ENCODE data around the gene SGCA.
A peak's percentile ranks its signal among the peaks of the same experiment; 100 is the strongest.

SGCA gene

DNA sequence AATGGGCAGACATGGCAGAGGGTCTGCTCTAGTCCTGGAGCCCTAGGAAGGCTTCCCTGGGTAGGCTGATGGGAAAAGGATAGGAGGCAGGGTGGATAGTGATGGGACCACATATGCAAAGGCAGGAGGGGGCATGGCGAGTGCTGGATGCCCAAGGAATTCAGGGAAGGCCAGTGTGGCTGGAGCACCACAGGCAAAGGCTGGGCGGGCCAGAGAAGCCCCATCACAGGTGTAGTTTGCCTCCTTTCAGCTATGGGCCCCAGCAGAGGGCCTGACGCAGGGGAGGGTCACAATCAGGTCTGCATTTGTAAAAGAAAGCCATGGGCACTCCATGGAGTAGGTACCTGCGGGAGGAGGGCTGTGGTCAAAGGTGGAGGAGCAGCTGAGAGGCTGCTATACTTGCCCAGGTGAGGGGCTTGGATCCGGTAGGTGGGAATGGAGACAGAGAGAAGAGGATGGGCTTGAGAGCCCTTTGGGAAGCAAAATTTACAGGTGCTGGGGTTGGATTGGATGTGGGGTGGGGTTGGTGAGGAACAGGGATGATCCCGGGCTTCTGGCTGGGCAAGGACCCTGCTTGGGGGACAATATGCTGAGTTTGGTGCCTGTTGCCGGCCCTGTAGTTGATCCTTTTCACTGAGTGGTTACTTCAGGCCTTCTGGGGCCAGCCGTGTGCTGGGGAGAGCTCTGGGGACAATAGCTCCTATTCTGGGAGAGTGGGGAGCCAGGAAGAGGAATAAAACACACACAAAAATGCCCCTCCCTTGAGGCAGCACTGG is 42.2 kb downstream of the SGCA start:
- DNase-seq (ENCODE audit: low read depth in 2 of 2), result no peak

DNA sequence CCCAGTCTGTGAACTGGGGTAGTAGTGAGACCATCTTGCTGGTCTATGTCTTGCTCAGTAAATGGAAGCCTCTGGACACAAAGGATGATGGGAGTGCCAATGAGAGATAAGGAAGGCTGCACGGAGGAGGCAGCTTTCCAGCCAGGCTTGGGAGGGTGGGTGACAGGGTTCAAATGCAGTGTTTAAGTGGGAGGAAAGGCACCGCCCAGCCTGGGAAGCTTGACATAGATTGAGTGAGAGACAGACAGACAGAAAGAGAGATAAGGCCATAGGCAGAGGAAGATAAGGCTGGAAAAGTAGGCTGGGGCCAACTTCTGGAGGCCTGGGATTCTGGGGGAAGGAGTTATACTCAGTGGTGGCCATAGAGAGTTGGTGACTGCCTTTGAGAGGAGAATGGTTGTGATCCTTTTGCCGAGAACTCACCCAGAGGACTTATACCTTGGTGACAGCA is 42.8 kb downstream of the SGCA start:
- DNase-seq (ENCODE audit: low read depth in 2 of 2), result no peak

DNA sequence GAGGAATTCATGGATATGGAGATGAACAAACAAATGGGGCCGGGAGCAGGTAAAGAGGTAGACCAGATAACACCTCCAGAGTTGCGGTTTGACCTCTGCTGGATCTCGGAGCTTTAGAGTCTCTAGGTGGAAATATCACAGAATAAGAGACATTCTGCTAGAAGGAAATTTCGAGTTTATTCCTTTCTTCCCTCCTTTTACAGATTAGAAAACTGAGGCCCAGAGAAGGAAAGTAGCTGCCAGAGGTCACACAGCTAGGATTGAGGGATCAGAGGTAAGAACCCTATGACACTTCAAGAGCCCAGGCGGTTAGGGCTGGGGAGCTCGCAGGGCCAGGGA is 43.3 kb downstream of the SGCA start:
- no peak for DNase-seq (ENCODE audit: low read depth in 2 of 2)

DNA sequence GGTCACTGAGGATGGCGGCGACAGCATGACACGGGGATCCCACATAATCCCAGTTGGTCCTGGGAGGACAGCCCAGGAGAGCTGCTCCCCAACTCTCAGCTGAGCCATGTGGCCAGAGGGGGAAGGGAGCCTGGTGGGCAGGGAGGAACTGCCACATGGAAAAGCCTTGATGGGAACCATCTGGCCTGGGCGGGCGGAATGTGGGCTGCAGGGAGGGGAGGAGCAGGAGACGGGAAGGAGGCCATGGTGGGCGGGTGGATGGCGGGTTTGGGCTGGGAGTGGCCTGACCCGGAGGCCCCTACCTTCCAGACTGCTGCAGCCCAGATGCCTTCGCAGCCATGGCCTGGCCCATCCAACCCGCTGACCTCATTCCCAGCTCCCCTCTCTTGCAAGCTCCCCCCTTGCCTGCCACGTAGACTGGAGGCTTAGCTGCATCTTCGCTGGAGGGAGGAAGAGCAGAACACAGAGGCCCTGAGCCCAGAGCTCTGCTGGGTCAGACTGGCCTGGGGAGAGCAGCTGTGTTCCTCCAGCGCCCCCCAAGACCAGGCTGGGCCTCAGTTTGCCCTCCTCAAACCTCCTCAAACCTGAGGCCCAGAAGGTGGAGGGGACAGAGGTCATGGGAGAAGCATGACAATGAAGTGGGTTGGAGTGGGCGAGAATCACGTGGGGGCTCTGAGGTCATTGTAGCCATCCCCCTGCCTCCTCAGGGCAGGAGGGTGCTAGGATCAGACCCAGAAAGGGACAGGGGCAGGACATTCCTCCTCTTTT is 43.9 kb downstream of the SGCA start:
- no peak for DNase-seq (ENCODE audit: low read depth in 2 of 2)

DNA sequence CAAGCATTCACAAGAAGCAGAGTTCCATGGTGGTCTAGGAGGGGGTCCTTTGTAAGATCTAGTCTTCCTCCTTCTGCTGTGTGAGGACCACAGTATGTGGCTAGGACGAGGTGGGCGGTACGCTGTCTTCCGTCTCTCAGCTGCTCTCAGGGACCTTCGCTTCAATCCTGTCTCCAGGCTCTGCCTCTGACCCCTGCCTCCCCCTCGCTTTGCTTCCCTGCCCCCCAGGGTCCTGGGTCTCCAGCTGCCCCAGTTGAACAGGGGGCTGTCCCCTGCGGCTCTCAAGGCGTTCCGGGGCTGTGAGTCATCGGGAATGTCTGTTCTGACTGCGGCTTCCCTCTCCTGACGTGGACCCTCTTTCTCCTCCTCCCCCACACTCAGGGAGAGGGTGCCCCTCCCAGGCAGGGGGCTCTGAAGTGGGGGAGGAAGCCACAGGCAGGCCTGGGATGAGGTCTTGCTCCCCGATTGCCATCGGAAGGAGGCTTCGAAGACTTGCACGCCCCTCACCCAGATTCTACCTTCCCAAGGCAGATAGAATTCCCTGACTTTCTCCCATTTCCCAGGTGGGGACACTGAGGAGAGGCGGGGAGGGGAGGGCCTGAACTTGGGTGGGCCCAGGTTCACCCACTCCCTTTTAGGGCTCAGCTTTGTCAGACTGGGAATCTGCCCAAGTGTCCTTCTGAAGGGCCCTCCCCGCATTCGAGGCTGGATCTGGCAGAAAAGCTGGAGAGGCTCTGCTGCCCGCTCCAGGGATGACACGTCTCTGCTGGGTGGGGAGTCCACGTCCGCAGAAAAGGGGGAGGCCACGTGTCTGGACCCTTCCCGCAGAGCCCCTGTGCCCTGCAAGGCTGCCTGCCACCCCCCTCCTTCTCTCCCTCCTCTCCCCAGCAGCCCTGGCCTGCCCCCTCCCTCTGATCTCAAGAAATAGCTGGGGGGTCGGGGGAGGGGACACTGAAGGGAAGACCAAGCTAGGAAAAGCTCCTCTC is 44.7 kb downstream of the SGCA start:
- no peak for DNase-seq (ENCODE audit: low read depth in 2 of 2)

DNA sequence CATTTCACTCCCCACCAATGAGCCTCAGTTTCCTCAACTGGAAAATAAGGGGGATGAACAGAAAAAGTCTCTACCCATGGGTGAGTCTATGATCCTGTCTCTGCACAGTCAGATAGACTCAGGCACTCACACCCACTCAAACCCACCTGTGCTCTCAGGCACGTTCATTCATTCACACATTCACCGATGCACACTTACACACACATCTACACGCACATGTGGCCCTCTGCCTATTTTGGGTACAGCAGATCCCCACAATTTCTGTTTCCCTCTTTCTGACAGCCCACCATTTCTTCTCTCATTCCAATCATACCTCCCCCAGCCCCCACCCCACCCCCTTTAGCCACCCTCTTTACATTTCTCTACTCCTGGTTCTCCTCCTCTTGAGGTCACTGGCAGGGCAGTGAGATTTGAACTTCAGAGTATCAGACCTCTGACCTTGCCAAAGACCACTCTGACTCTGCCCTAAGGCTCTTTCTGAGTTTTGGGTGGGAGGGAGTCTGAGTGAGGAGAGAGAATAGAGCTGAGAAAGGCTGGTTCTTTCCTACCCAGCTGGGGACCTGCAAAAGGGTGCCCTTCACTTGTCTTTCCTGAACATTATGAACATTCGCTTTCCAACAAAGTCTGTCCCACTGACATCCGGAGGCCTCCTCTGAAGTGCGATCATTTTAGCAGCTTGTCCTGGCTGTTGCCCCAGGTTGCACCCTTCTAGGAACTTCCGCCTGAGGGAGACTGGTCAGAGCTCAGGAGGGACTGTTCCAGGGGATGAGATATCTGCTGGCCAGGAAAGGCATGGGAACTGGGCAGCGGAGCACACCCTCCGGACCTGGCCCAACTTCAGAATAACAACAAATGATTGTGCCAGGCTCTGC is 45.7 kb downstream of the SGCA start:
- DNase-seq (ENCODE audit: low read depth in 2 of 2), result no peak

DNA sequence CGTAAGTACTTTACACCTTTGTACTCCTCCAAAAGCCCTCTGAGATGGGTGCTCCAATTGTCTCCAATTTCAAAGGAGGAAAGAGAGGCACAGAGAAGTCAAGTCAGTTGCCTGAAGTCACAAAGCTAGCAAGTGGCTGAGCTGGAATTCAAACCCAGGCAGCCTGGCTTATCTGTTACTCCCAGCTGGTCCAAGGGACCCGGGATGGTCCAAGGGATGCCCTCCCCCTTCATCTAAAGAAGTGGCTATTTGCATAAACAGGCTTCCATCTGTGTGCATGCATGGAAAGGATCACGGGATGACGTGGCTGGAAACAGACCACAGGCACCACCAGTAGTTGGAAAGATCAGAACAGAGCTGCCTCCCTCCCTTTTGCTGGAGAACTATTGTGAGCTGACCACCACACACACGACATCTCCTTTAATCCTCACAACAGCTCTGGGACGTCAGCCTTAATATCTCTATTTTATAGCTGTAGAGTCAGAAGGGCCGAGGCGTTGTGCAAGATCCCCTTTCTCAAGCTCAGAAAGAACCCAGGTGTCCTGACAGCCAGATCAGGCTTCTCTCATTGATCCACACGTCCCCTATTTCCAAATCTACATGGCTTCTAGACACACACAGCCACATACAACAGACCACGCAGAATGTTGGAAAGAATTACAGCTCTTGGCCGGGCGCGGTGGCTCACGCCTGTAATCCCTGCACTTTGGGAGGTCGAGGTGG is 46.5 kb downstream of the SGCA start:
- DNase-seq (ENCODE audit: low read depth in 2 of 2), result no peak

DNA sequence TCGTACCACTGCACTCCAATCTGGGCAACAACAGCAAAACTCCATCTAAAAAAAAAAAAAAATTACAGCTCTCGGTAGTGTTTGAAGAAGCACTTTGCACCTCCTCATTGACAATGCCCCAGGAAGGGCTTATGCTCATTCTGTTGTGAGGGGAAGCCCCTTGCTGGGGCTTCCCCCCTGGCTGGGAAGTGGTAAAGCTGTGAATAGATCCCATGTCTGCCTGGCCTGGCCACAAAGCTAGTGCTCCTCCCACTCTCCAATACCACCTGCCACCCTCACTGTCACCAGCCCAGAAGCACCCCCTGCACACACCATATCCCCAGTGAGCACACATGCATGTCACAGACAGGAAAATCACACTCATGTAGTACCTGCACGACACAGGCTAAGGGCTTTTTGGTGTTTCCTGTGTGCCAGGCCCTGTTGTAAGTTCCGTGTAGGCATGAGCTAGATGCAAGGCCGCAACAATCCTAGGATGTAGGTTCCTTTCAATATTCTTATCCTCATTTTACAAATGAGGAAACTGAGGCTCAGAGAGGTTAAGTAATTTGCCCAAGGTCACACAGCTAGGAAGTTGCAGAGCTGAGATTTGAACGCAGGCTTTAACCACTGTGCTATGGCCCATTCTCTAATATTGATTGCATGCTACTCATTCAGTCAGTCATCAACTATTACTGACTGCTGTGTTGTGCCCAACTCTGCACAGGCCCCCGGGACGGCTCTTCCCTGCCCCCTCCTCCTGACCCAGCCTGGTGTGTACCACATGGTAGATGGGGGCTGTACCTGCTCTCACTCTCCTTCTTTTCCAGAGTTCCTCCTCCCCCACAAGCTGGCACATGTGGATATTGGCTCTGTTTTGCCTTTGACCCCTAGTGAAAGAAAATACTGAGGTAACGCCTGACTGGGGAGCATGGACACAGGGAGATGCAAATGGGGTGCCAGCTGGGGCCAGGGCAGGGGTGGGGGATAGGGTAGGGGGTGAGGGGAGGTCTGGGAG is 47.5 kb downstream of the SGCA start:
- peak in 1 of 2 donors; percentile 19 for DNase-seq (ENCODE audit: low read depth in 2 of 2)

DNA sequence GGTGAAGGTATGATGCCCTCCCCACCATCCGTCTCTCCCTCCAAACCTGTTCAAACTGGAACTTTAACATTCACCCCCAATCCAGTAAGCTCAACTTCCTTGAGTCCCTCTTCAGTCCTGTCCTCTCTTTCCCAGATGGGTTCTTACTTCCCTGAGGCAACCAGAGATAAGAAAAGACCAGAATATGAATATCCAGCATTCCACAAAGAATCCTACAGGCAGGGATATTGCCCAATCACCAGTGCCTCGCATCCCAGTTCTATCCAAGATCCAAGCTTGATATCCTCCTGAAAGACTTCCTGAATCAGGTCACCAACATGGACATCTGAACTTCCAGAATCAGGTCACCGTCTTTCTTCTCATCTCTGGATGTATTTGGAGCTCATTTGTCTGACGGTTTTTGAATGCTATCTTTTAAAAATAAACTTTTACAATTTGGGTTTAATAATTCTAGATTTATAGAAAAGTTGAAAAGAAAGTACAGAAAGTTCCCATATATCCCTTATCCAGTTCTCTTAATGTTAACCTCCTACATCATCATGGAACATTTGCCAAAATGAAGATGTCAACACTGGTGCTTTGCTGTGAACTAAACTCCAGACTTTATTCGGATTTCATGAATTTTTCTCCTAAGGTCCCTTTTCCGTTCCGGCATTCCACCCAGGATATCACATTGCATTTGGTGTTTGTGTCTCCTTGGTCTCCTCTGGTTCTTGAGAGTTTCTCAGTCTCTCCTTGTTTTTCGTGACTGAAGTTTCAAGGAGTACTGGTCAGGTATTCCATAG is 49.4 kb downstream of the SGCA start:
- DNase-seq (ENCODE audit: low read depth in 2 of 2), result no peak

DNA sequence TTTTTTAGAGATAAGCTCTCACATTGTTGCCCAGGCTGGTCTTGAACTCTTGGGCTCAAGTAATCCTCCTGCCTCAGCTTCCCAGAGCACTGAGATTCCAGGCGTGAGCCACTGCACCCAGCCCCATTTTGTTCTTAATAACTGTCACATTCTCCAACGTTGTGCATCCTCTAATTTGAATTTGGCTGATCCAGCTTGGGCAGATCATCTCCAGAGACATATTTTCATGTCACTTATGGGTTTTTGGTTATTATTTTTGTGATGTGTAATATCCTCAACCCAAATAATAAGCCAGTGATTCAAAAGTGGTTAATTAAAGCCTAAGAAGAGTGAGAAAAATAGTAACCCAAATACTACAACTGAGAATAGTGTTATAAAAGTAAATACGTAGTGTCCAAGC is 51.8 kb downstream of the SGCA start:
- DNase-seq (ENCODE audit: low read depth in 2 of 2), result no peak

DNA sequence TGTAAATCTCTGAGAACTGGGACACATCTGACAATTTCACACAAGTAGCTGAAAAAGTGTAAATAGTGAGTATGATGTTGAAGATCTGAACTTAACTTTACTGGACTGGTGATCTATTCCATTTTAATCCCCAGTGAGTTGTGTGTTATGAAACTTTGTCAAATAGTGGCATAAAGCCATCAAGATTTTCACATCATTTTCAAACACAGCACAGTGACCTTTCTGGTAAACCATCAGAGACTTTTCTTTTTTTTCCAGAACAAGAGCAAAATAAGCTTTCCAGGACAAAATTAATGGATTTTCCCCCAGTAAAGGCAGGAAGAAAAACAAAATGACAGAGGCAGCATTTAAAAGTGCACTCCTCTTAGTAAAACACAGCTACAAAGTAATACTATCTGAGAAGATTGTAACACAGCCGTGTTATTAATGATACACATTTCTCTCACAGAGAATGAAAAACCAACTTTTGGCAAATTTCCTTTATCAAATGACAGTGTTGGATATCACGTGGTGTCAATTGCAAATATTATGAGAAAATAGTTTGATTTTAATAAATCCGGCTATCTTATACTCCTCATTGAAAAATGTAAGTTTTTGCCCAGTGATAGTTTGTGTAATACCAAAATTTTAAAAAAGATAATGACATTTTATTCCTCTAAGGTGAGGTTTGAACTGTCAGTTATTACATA is 52.4 kb downstream of the SGCA start:
- no peak for DNase-seq (ENCODE audit: low read depth in 2 of 2)

DNA sequence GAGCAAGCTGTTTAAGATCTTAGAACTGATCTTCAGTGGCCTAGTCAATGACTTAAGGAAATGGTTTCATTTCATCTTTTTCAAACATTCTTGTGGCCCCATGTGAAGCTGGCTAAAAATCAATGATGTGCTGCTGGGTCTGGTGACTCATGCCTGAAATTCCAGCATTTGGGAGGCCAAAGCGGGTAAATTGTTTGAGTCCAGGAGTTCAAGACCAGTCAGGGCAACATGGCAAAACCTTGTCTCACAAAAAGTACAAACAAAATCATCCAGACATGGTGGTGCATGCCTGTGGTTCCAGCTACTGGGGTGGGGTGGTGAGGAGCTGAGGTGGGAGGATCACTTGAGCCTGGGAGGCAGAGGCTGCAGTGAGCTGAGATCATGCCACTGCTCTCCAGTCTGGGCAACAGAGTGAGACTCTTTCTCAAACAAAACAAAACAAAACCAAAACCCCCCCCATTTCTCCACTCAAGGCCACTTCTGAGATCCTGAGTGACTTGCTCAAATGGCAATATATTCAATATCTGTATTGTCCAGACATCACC is 53.0 kb downstream of the SGCA start:
- no peak for DNase-seq (ENCODE audit: low read depth in 2 of 2)

DNA sequence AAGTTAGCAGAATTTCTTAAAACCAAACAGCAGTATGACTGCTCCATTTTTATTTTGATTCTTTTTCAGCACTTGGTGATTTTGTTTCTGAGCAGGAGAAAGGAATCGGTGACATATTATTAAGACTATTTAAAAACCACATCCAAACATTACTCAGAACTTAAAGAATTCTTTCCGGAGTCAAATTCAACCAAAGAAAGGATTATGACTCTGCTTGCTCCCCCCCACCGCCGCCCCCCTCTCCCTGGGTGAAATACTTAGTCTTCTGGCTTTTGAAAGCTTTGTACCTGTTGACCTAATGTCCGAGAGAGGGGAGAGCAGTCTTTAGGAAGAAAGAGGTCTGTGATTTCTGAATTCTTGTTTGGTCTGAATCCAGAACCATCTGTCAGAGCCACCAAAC is 53.5 kb downstream of the SGCA start:
- DNase-seq (ENCODE audit: low read depth in 2 of 2), result no peak

DNA sequence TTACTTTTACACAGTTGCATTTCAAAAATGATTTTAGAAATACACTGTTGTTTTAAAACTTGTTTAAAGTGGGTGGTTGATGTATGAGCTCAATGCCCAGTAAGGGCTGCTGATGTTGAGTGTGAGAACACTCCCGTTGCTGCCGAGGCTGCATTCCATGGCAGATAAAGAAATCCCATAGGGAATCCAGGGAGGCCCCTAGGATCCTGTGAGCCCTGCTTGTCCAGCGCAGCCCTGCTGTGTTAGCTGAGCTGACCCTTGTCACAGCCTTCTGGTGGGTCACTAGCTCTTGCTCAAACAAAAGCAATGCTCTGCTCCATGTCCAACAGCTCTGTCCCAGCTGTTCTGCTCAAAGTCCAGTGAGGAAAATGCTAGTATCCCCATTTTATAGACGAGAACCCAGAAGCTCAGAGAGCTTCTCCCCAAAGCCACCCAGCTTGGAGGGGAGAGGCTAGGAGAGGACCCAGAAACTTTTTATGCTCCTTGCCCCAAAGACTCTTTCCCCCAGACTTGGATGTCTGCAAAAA is 54.2 kb downstream of the SGCA start:
- no peak for DNase-seq (ENCODE audit: low read depth in 2 of 2)

DNA sequence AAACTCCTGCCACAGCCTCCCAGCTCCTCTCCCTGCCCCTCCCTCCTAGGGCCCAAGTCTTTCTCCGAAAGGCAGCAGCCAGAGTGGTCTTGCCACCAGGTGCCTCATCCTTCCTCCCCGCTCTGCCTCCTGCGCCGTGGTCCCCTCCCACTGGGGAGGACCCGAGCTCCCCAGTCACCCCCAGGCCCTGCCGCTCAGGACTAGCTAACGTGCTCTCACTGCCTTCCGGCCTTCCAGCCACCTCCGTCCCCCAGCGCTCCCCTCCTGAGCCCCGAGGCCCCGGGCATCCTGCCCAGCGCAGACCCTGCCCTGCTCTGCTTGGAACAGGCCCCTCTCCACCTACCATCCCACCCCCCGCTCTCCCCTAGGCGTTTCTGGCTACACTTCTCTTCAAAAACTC is 55.0 kb downstream of the SGCA start:
- DNase-seq (ENCODE audit: low read depth in 2 of 2), result no peak

DNA sequence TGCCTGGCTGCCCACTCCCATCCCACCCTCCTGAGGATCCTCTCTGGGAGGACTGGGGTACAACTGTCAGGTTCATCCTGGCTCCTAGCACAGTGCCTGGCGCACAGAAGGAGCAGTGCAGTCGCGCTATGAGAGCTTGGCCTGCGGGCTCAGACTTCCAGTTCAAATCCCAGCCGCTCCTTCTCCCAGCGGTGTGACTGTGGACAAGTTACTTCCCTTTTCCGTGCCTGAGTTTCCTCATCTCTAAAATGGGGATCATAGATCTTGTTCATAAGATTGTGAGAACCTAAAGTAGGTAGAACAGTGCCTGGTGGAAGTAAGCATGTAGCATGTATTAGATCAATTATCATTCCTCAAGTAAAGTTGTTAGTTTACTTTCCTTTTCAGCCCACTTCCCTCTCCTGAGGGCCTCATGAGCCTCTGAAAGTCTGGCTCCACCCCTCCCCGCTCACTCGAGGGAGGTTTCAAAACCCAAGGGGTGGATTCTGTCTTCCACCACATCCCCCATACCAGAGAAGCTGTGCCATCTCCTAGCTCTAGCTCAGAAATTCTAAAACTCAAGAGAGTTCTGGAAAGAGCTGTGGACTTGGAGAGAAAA is 55.6 kb downstream of the SGCA start:
- no peak for DNase-seq (ENCODE audit: low read depth in 2 of 2)

Data from stimulated activated CD8-positive, alpha-beta memory T cell treated with anti-CD3 and anti-CD28 coated beads, Interleukin-7, amount 100 ng/mL, for 4 hours (primary cell).